Liver (tissue), 9 donors: ENCODE results near the gene PRAC1. TPM values are rescaled to one million over a fixed set of nuclear protein-coding genes. Genes with fewer than 3 reads are reported as not detected.

Source experiments
- DNase-seq: peaks from one replicate; pipeline ENCODE4 v3.0.0-alpha.2; 2017; ENCODE audit warnings: low spot score
- H3K27ac ChIP-seq, 2 donors: one replicate each; pipeline ENCODE4 v1.7.0; 2013; ENCODE audit warnings: inconsistent platforms in 2 of 2, low read length in 2 of 2, control low read depth in 1 of 2, low read depth in 1 of 2, mild to moderate bottlenecking in 1 of 2
- H3K27me3 ChIP-seq, 4 donors: one replicate each; pipeline versions ENCODE4 v1.6.1 to v1.7.0; 2013; ENCODE audit warnings: low read length in 3 of 4, inconsistent platforms in 1 of 4, mild to moderate bottlenecking in 1 of 4, moderate library complexity in 1 of 4; ENCODE audit not compliant: control insufficient read depth in 4 of 4, insufficient read depth in 4 of 4
- H3K36me3 ChIP-seq, 4 donors: one replicate each; pipeline versions ENCODE4 v1.6.1 to v1.7.0; 2013; ENCODE audit warnings: low read length in 3 of 4, mild to moderate bottlenecking in 3 of 4, low read depth in 1 of 4, moderate library complexity in 1 of 4; ENCODE audit not compliant: control insufficient read depth in 4 of 4, insufficient read depth in 3 of 4
- H3K4me1 ChIP-seq, 4 donors: one replicate each; pipeline versions ENCODE4 v1.6.1 to v1.7.0; 2013; ENCODE audit warnings: low read length in 3 of 4, mild to moderate bottlenecking in 3 of 4, moderate library complexity in 1 of 4; ENCODE audit not compliant: control insufficient read depth in 4 of 4, insufficient read depth in 4 of 4
- H3K4me3 ChIP-seq, 3 donors: one replicate each; pipeline versions ENCODE4 v1.6.1 to v1.7.0; 2013; ENCODE audit warnings: low read length in 3 of 3, control low read depth in 1 of 3, low read depth in 1 of 3, mild to moderate bottlenecking in 1 of 3
- H3K9ac ChIP-seq, 2 donors: one replicate each; pipeline ENCODE4 v1.7.0; 2013; ENCODE audit warnings: low read length in 2 of 2, mild to moderate bottlenecking in 2 of 2, moderate library complexity in 2 of 2, control low read depth in 1 of 2, low read depth in 1 of 2
- H3K9me3 ChIP-seq, 4 donors: one replicate each; pipeline versions ENCODE4 v1.6.1 to v1.7.0; 2013; ENCODE audit warnings: low read length in 3 of 4; ENCODE audit not compliant: control insufficient read depth in 4 of 4
- EGR1 ChIP-seq, 2 donors: IDR thresholded peaks; 2 replicates each; pipeline ENCODE4 v1.6.1; 2016 to 2018; ENCODE audit warnings: antibody characterized with exemption in 2 of 2, low read depth in 2 of 2
- FOXA2 ChIP-seq: IDR thresholded peaks from 2 replicates; pipeline ENCODE4 v1.6.1; 2016; ENCODE audit warnings: antibody characterized with exemption
- HNF4A ChIP-seq, 2 donors: conservative IDR thresholded peaks; 2 replicates each; pipeline ENCODE4 v1.6.1; 2016; ENCODE audit warnings: antibody characterized with exemption in 2 of 2, mild to moderate bottlenecking in 2 of 2
- HNF4G ChIP-seq: IDR thresholded peaks from 2 replicates; pipeline ENCODE4 v1.6.1; 2016; ENCODE audit warnings: antibody characterized with exemption
- JUND ChIP-seq, 2 donors: IDR thresholded peaks; 2 replicates each; pipeline ENCODE4 v1.6.1; 2016; ENCODE audit warnings: antibody characterized with exemption in 2 of 2
- NR2F2 ChIP-seq: IDR thresholded peaks from 2 replicates; pipeline ENCODE4 v1.6.1; 2016; ENCODE audit warnings: antibody characterized with exemption
- RAD21 ChIP-seq, 2 donors: IDR thresholded peaks; 2 replicates each; pipeline ENCODE4 v1.6.1; 2016; ENCODE audit warnings: antibody characterized with exemption in 2 of 2, mild to moderate bottlenecking in 2 of 2
- TAF1 ChIP-seq: conservative IDR thresholded peaks from 2 replicates; pipeline ENCODE4 v1.6.1; 2016; ENCODE audit warnings: antibody characterized with exemption, mild to moderate bottlenecking
- WGBS: extraction: QIAGEN DNeasy Blood & Tissue Kit; methylation state at CpG from one replicate; pipeline ENCODE4 v1.1.7; 2013; 5-methylcytosine and 5-hydroxymethylcytosine counted together
- polyA plus RNA-seq, 2 donors: library from polyadenylated mRNA; stranded (reverse) in 1 of 2; unstranded in 1 of 2; fragments of 200-250 nt in 1 of 2; fragments of >200 nt in 1 of 2; fragmentation: Nextera tagmentation in 1 of 2; extraction: Ambion mirVana in 1 of 2; gene quantifications; one replicate each; pipeline versions ENCODE4 v1.2.1 to v1.2.3, GENCODE V29; 2013 to 2015
- total RNA-seq, 2 donors: library from RNA; depleted of rRNA; stranded (reverse); fragments of >200 nt; gene quantifications; one replicate each; pipeline ENCODE4 v1.2.3, GENCODE V29; 2014
- TF ChIP-seq, protein P1 (sequence below): IDR thresholded peaks from 2 replicates; pipeline ENCODE4 v1.6.1; 2016; ENCODE audit warnings: antibody characterized with exemption
- TF ChIP-seq, protein P2 (sequence below): IDR thresholded peaks from 2 replicates; pipeline ENCODE4 v1.6.1; 2016; ENCODE audit warnings: antibody characterized with exemption
- TF ChIP-seq, protein P3 (sequence below): fragments of 150-350 bp; IDR thresholded peaks from 2 replicates; pipeline ENCODE4 v1.5.1; 2017; ENCODE audit warnings: improper control_type of control experiment, low read depth, low read length; ENCODE audit not compliant: missing input control
- TF ChIP-seq, protein P4 (sequence below): IDR thresholded peaks from 2 replicates; pipeline ENCODE4 v1.6.1; 2016; ENCODE audit warnings: antibody characterized with exemption, mild to moderate bottlenecking
- donor health status: healthy.
- donor health status: healthy.
- donor health status: healthy.
- donor health status: healthy.
- donor health status: healthy.

The PRAC1 gene
- total and polyA plus RNA-seq, 4 donors = not detected

DNA sequence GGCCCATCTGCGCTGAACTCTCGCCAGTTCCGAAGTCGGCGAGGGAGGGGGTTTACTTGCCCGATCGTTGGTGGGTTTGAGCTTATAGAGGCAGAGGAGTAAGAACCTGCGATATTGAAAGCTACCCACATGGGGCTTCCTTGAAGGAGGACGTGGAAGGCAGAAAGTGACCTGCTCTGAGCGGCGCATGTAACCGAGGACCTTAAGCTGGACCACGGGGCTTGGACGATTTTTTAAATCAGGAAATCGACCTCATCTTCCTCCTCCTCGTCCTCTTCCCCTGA, 2.6 kb upstream of the PRAC1 start:
- TF ChIP-seq NR2F2 (no peak), HNF4G (no peak), JUND (IDR thresholded peaks at IDR 0.05) (no peak), FOXA2 (no peak), EGR1 (IDR thresholded peaks at IDR 0.05; ENCODE audit: low read depth in 2 of 2) (no peak), RAD21 (IDR thresholded peaks at IDR 0.05) (no peak), TAF1 (no peak)
- TF ChIP-seq, protein P1, sequence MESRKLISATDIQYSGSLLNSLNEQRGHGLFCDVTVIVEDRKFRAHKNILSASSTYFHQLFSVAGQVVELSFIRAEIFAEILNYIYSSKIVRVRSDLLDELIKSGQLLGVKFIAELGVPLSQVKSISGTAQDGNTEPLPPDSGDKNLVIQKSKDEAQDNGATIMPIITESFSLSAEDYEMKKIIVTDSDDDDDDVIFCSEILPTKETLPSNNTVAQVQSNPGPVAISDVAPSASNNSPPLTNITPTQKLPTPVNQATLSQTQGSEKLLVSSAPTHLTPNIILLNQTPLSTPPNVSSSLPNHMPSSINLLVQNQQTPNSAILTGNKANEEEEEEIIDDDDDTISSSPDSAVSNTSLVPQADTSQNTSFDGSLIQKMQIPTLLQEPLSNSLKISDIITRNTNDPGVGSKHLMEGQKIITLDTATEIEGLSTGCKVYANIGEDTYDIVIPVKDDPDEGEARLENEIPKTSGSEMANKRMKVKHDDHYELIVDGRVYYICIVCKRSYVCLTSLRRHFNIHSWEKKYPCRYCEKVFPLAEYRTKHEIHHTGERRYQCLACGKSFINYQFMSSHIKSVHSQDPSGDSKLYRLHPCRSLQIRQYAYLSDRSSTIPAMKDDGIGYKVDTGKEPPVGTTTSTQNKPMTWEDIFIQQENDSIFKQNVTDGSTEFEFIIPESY = no peak
- TF ChIP-seq, protein P2, sequence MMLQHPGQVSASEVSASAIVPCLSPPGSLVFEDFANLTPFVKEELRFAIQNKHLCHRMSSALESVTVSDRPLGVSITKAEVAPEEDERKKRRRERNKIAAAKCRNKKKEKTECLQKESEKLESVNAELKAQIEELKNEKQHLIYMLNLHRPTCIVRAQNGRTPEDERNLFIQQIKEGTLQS = no peak
- no peak overlapping the region for H3K27ac ChIP-seq
- H3K9me3 ChIP-seq = no peaks in the 10 kb centered on the region
- no peak overlapping the region for H3K9ac ChIP-seq
- peak overlapping the region in 1 of 3 donors; percentile 3 for H3K4me3 ChIP-seq
- 8% methylated on average over 16 of the region's 16 CpGs for WGBS
- H3K27me3 ChIP-seq = peaks cover under 1 to 50% (median 28%) of the 10 kb centered on the region in 4 donors
- H3K4me1 ChIP-seq = peaks cover 1 to 24% (median 6%) of the 10 kb centered on the region in 4 donors
- H3K36me3 ChIP-seq = no peaks in the 10 kb centered on the region
- DNase-seq = no peak

DNA sequence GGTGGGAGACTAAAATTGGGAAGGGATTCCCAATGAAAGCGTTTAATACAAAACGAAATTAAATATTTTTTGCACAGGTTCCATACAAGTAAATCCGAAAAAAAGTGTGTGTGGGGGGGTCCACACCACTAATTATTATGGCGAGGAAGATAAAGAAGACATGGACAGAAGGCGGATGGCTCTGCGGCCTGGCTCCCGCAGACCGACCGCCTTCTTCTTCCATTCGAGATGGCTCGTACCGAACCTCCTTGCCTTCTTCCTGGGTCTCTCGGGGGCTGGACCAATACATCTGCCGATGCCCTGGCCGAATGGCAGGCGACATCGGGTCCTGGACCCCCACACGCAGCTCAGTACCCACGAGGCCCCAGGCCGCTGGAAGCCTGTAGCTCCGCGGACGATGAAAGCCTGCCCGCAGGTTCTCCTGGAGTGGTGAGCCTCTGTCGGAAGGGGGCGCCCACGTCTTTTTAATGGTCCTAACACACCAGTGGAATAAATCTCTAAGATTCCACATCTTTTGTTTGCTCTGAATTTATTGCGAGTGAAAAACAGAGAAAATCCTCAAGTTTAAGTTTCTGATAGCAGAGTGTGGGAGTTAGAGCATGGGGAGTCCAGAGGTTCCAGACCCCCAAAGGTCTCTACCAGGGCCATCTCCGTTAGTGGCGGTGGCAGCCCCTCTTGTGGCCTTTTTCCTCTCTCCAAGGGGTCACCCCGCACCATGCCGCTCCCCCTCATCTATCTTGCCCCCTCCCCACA, 2.1 kb upstream of the PRAC1 start:
- Histone ChIP-seq H3K36me3 (no peaks in the 10 kb centered on the region), H3K27me3 (peaks cover 4 to 46% (median 27%) of the 10 kb centered on the region in 4 donors), H3K9ac (no peak overlapping the region), H3K27ac (no peak overlapping the region), H3K4me3 (peak overlapping the region in 1 of 3 donors; percentile 3), H3K9me3 (no peaks in the 10 kb centered on the region), H3K4me1 (peaks cover 1 to 24% (median 5%) of the 10 kb centered on the region in 4 donors)
- DNase-seq = peak; percentile 83
- no peak for TF ChIP-seq JUND (IDR thresholded peaks at IDR 0.05)
- TF ChIP-seq, protein P1 = no peak
- TF ChIP-seq, protein P3, sequence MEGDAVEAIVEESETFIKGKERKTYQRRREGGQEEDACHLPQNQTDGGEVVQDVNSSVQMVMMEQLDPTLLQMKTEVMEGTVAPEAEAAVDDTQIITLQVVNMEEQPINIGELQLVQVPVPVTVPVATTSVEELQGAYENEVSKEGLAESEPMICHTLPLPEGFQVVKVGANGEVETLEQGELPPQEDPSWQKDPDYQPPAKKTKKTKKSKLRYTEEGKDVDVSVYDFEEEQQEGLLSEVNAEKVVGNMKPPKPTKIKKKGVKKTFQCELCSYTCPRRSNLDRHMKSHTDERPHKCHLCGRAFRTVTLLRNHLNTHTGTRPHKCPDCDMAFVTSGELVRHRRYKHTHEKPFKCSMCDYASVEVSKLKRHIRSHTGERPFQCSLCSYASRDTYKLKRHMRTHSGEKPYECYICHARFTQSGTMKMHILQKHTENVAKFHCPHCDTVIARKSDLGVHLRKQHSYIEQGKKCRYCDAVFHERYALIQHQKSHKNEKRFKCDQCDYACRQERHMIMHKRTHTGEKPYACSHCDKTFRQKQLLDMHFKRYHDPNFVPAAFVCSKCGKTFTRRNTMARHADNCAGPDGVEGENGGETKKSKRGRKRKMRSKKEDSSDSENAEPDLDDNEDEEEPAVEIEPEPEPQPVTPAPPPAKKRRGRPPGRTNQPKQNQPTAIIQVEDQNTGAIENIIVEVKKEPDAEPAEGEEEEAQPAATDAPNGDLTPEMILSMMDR = peak; percentile 81
- TF ChIP-seq NR2F2 = no peak
- peak; percentile 82 to 87 for TF ChIP-seq RAD21 (IDR thresholded peaks at IDR 0.05)
- TF ChIP-seq, protein P2 = no peak
- TF ChIP-seq HNF4A (conservative IDR thresholded peaks at IDR 0.05) = no peak
- TF ChIP-seq, protein P4, sequence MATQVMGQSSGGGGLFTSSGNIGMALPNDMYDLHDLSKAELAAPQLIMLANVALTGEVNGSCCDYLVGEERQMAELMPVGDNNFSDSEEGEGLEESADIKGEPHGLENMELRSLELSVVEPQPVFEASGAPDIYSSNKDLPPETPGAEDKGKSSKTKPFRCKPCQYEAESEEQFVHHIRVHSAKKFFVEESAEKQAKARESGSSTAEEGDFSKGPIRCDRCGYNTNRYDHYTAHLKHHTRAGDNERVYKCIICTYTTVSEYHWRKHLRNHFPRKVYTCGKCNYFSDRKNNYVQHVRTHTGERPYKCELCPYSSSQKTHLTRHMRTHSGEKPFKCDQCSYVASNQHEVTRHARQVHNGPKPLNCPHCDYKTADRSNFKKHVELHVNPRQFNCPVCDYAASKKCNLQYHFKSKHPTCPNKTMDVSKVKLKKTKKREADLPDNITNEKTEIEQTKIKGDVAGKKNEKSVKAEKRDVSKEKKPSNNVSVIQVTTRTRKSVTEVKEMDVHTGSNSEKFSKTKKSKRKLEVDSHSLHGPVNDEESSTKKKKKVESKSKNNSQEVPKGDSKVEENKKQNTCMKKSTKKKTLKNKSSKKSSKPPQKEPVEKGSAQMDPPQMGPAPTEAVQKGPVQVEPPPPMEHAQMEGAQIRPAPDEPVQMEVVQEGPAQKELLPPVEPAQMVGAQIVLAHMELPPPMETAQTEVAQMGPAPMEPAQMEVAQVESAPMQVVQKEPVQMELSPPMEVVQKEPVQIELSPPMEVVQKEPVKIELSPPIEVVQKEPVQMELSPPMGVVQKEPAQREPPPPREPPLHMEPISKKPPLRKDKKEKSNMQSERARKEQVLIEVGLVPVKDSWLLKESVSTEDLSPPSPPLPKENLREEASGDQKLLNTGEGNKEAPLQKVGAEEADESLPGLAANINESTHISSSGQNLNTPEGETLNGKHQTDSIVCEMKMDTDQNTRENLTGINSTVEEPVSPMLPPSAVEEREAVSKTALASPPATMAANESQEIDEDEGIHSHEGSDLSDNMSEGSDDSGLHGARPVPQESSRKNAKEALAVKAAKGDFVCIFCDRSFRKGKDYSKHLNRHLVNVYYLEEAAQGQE = no peak
- no peak for TF ChIP-seq TAF1
- WGBS = 11% methylated on average over 32 of the region's 32 CpGs
